Thyroid gland (tissue), 4 donors: Measurements from ENCODE around the gene SLC12A3. TPM values are rescaled to one million over a fixed set of nuclear protein-coding genes. Genes with fewer than 3 reads are reported as not detected.

ENCODE experiments used
- DNase-seq, 2 donors: peaks; one replicate each; pipeline ENCODE4 v3.0.0-alpha.2; 2019
- H3K27ac ChIP-seq, 3 donors: fragments of 200-600 bp; sonication (generic); 1 replicate in 2 of 3; 2 replicates in 1 of 3; pipeline ENCODE4 v1.5.1; 2016 to 2019; ENCODE audit warnings: mild to moderate bottlenecking in 1 of 3, moderate library complexity in 1 of 3
- H3K27me3 ChIP-seq: fragments of 200-600 bp; sonication (generic); one replicate; pipeline ENCODE4 v1.5.1; 2019
- H3K36me3 ChIP-seq, 2 donors: fragments of 200-600 bp; sonication (generic); one replicate each; pipeline ENCODE4 v1.5.1; 2016 to 2019
- H3K4me1 ChIP-seq, 2 donors: fragments of 200-600 bp; sonication (generic); one replicate each; pipeline ENCODE4 v1.5.1; 2017 to 2019
- H3K4me3 ChIP-seq, 3 donors: fragments of 200-600 bp; sonication (generic); replicated peaks in 1 of 3; 1 replicate in 2 of 3; 2 replicates in 1 of 3; pipeline ENCODE4 v1.5.1; 2016; ENCODE audit warnings: mild to moderate bottlenecking in 1 of 3
- H3K9me3 ChIP-seq: fragments of 200-600 bp; sonication (generic); one replicate; pipeline ENCODE4 v1.5.1; 2017
- POLR2A ChIP-seq, 2 donors: fragments of 450-650 bp; IDR thresholded peaks; one replicate each; pipeline ENCODE4 v1.6.1; 2017; ENCODE audit warnings: antibody characterized with exemption in 2 of 2, mild to moderate bottlenecking in 2 of 2, moderate library complexity in 1 of 2
- WGBS, 2 donors: methylation state at CpG; one replicate each; pipeline ENCODE4 v1.1.5; 2017; 5-methylcytosine and 5-hydroxymethylcytosine counted together
- intact Hi-C: fragments of 100-400 bp; cut with DNase I; formaldehyde crosslinking; loops from one replicate; pipeline ENCODE4 v1.15.1; 2023
- total RNA-seq, 4 donors: library from RNA; depleted of rRNA; stranded (reverse); fragments of >200 nt; gene quantifications; one replicate each; pipeline ENCODE4 v1.2.3, GENCODE V29; 2016
- TF ChIP-seq, protein P1 (sequence below), 6 experiments: fragments of 200-600 bp in 3 of 6; fragments of 450-650 bp in 3 of 6; sonication (generic) in 3 of 6; IDR thresholded peaks; one replicate each; pipeline ENCODE4 v1.5.1; 2016 to 2019; ENCODE audit warnings: antibody characterized with exemption in 6 of 6, mild to moderate bottlenecking in 2 of 6, inconsistent platforms in 1 of 6, moderate library complexity in 1 of 6

The SLC12A3 gene
- total RNA-seq, 4 donors from 2014 or later = not detected

DNA sequence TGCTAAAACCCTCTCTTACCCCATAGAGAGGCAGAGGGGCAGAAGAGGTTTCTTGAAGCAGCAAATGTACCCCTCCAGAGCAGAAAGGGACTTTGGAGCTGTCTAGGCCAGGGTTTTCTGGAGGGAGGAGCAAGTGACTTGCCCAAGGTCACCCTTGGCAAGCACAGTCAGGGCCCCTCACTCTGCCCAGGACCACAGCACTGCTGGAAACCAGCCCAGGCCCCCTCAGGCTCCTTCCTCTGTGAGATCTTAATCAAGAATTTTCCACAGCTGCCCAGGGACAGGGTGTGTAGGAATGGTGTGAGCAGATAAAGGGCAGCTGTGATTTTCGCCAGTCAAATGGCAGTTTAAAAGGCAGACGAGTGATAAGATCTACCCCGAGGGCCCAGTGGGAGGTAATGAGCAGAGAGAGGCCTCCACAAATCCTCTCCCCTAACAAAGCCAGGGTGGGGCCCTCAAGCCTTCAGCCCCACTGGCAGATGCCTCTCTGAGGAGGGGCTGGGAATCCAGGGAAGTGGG, 3.9 kb upstream of the SLC12A3 start:
- DNase-seq = no peak
- Histone ChIP-seq H3K4me3 (no peak overlapping the region), H3K27me3 (no peaks in the 10 kb centered on the region), H3K4me1 (no peaks in the 10 kb centered on the region), H3K27ac (no peak overlapping the region), H3K9me3 (no peaks in the 10 kb centered on the region), H3K36me3 (no peaks in the 10 kb centered on the region)
- WGBS, 2 donors = 64 to 70% methylated on average over 3 of the region's 3 CpGs
- TF ChIP-seq, protein P1, sequence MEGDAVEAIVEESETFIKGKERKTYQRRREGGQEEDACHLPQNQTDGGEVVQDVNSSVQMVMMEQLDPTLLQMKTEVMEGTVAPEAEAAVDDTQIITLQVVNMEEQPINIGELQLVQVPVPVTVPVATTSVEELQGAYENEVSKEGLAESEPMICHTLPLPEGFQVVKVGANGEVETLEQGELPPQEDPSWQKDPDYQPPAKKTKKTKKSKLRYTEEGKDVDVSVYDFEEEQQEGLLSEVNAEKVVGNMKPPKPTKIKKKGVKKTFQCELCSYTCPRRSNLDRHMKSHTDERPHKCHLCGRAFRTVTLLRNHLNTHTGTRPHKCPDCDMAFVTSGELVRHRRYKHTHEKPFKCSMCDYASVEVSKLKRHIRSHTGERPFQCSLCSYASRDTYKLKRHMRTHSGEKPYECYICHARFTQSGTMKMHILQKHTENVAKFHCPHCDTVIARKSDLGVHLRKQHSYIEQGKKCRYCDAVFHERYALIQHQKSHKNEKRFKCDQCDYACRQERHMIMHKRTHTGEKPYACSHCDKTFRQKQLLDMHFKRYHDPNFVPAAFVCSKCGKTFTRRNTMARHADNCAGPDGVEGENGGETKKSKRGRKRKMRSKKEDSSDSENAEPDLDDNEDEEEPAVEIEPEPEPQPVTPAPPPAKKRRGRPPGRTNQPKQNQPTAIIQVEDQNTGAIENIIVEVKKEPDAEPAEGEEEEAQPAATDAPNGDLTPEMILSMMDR (IDR thresholded peaks at IDR 0.05) = no peak
- no peak for TF ChIP-seq POLR2A (IDR thresholded peaks at IDR 0.05)
- intact Hi-C loops = loop anchor here (10.0 kb wide), 1 partner anchor 184 kb away; no protein-coding TSS in a partner anchor

DNA sequence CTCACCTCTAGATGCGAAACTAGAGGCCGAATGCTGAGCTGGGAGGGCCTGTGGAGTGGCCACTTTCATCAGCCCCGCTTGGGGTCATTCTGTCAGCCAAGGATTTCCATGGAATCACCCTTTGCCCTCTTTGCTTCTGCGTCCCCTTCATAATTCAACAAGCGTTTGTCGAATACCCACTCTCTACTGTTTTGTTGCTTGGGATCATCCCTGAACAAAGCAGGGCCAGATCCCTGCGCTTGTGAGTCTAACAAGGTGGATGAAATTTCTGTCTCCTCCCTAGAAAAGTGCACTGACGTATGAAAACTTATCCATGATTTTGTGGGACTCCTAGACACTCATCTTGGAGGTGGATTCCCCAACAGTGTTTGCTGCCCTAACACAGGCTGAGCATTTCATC, 3.3 kb upstream of the SLC12A3 start:
- no peaks in the 10 kb centered on the region for H3K9me3 ChIP-seq
- intact Hi-C loops = loop anchor here (10.0 kb wide), 1 partner anchor 183 kb away; no protein-coding TSS in a partner anchor
- no peaks in the 10 kb centered on the region for H3K27me3 ChIP-seq
- DNase-seq = no peak
- no peak overlapping the region for H3K4me3 ChIP-seq
- 91 to 95% methylated on average over 8 of the region's 8 CpGs for WGBS, 2 donors
- no peak for TF ChIP-seq POLR2A (IDR thresholded peaks at IDR 0.05)
- TF ChIP-seq, protein P1 (IDR thresholded peaks at IDR 0.05) = no peak
- H3K36me3 ChIP-seq = no peaks in the 10 kb centered on the region
- H3K4me1 ChIP-seq = no peaks in the 10 kb centered on the region
- H3K27ac ChIP-seq = no peak overlapping the region

DNA sequence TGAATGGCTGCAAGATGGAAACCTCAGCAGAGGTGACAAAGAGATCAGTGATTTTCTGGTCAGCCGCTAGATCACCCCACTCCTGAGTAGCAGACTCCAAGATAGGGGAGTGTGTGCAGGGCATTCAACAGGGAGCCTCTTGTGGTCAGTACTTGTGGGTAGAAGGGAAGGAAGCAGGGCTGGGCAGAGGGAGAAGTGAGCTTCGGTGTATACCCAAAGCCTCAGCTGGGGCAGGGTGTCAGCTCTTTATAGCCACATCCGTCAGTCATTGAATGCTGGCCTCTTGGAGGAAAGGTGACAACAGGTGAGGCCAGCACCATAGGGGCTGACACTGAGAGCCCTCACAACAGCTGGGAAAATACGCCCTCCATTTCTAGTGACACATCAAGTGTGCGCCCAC, 2.2 kb upstream of the SLC12A3 start:
- Histone ChIP-seq H3K4me3 (no peak overlapping the region), H3K4me1 (peaks cover 5 to 6% of the 10 kb centered on the region in 2 donors), H3K36me3 (no peaks in the 10 kb centered on the region), H3K27me3 (no peaks in the 10 kb centered on the region), H3K27ac (no peak overlapping the region), H3K9me3 (no peaks in the 10 kb centered on the region)
- intact Hi-C loops = loop anchor here (10.0 kb wide), 1 partner anchor 182 kb away; no protein-coding TSS in a partner anchor
- no peak for DNase-seq
- no peak for TF ChIP-seq POLR2A (IDR thresholded peaks at IDR 0.05)
- TF ChIP-seq, protein P1 (IDR thresholded peaks at IDR 0.05) = no peak
- WGBS, 2 donors = 84 to 89% methylated on average over 5 of the region's 5 CpGs

DNA sequence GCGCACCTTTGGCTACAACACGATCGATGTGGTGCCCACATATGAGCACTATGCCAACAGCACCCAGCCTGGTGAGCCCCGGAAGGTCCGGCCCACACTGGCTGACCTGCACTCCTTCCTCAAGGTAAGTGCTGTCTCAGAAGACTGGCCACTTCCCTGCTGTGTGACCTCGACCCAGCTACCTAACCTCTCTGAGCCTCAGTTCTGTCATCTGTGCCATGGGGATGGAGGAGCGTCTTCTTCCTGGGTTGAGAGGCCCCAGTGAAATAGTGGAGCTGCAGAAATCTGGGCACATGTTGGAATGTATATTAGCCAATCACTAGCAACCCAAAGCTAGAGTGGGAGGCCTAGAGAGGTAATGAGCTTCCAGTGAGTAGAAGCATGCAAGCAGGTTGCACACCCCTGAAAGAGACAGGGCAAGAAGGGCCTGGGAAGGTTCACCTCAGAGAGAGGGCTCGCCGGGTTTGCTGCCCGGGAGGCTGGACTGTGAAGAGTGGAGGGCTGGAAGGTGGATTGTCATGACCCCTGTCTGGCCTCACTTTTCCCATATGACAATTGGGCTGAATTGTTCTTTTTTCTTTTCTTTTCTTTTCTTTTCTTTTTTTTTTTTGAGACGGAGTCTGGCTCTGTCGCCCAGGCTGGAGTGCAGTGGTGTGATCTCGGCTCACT, 521 bp downstream of the SLC12A3 start:
- DNase-seq = no peak
- Histone ChIP-seq H3K4me1 (peaks cover 6 to 7% of the 10 kb centered on the region in 2 donors), H3K9me3 (no peaks in the 10 kb centered on the region), H3K27ac (no peak overlapping the region), H3K36me3 (no peaks in the 10 kb centered on the region), H3K27me3 (no peaks in the 10 kb centered on the region), H3K4me3 (no peak overlapping the region)
- TF ChIP-seq POLR2A (IDR thresholded peaks at IDR 0.05) = no peak
- TF ChIP-seq, protein P1 (IDR thresholded peaks at IDR 0.05) = no peak
- WGBS, 2 donors = 88 to 89% methylated on average over 8 to 9 of the region's 13 CpGs
- intact Hi-C loops = loop anchor here (5.0 to 10.0 kb wide), 2 partner anchors 87 to 179 kb away; no protein-coding TSS in a partner anchor
